ENCODE results near the gene PAPOLA. TPM values are rescaled to one million over a fixed set of nuclear protein-coding genes. Genes with fewer than 3 reads are reported as not detected.

The PAPOLA gene
- polyA plus RNA-seq, 2 of the 4 experiments (the other 2 are of a cell fraction), result 105 to 273 TPM

- no peak overlapping the region for H3K27ac ChIP-seq
- FAIRE-seq (no peak), DNase-seq (ENCODE audit: low read depth in 1 of 2, low spot score in 1 of 2) (no peak), ATAC-seq (no peak)
- TF ChIP-seq BHLHE40 (IDR thresholded peaks at IDR 0.05; ENCODE audit: low read depth, low read length) (no peak), GATA3 (IDR thresholded peaks at IDR 0.05; ENCODE audit: borderline replicate concordance) (no peak), FOSL2 (IDR thresholded peaks at IDR 0.05) (no peak), FOSL2 (CRISPR knock-in tag; IDR thresholded peaks at IDR 0.05) (no peak), HES2 (IDR thresholded peaks at IDR 0.05) (no peak), CBX8 (IDR thresholded peaks at IDR 0.05) (no peak), TP53 (CRISPR knock-in tag; IDR thresholded peaks at IDR 0.05) (no peak), USF2 (IDR thresholded peaks at IDR 0.05) (no peak), EHMT2 (IDR thresholded peaks at IDR 0.05; ENCODE audit: low read depth) (no peak), CBX2 (IDR thresholded peaks at IDR 0.05; ENCODE audit: borderline replicate concordance, low read depth) (no peak), MAZ (IDR thresholded peaks at IDR 0.05; ENCODE audit: borderline replicate concordance, low read depth, low read length) (no peak), HDAC2 (IDR thresholded peaks at IDR 0.05) (no peak), POLR2AphosphoS2 (conservative IDR thresholded peaks at IDR 0.05; ENCODE audit: low read length) (no peak), ZFP36 (IDR thresholded peaks at IDR 0.05; ENCODE audit: borderline replicate concordance, partially characterized antibody) (no peak), EP300 (IDR thresholded peaks at IDR 0.05) (no peak)
- H3K4me3 ChIP-seq, result no peak overlapping the region
- ChIA-PET POLR2A (no interaction called here), CTCF (interaction anchor here (2.1 to 4.0 kb wide), 5 partner anchors 8 to 171 kb away, joined by 5 to 30 read pairs (median 26); no protein-coding TSS in a partner anchor)
- H3K9me3 ChIP-seq, result no peaks in the 10 kb centered on the region
- H3K4me2 ChIP-seq, result no peak overlapping the region
- H3K4me1 ChIP-seq, result peaks cover 3% of the 10 kb centered on the region; the same call in 1 of the 3 replicates
Measured at GRCh38 chr14:96568621-96569020, 66.4 kb downstream of the PAPOLA start.

- CTCF ChIA-PET, result interaction anchor here (1.2 to 1.4 kb wide), 2 partner anchors 19 to 170 kb away, joined by 3 to 4 read pairs; no protein-coding TSS in a partner anchor
- 94% methylated on average over 4 of the region's 4 CpGs for WGBS (ENCODE audit: missing lambda C conversion rate)
- ATAC-seq, result no peak
- FAIRE-seq, result no peak
- DNase-seq (ENCODE audit: low read depth in 1 of 2, low spot score in 1 of 2), result no peak
- Histone ChIP-seq H3K4me2 (no peak overlapping the region), H3K9me3 (no peaks in the 10 kb centered on the region), H3K4me1 (no peaks in the 10 kb centered on the region), H3K4me3 (no peak overlapping the region), H3K27ac (no peak overlapping the region)
- TF ChIP-seq NFE2L2 (conservative IDR thresholded peaks at IDR 0.05; ENCODE audit: low read length), result no peak
- TF ChIP-seq RAD21 (conservative IDR thresholded peaks at IDR 0.05 in 1 of 2, IDR thresholded peaks at IDR 0.05 in 1 of 2), result no peak
- POLR2A ChIA-PET, result no interaction called here
Measured at GRCh38 chr14:96571311-96571710, 69.1 kb downstream of the PAPOLA start.

- 94% methylated on average over 5 of the region's 5 CpGs for WGBS (ENCODE audit: missing lambda C conversion rate)
Measured at GRCh38 chr14:96573473-96574100, 71.4 kb downstream of the PAPOLA start.

GRCh38 chr14:96574171-96574632 is 72.0 kb downstream of the PAPOLA start:
- Histone ChIP-seq H3K4me2 (no peak overlapping the region), H3K9me3 (no peaks in the 10 kb centered on the region), H3K27ac (no peak overlapping the region), H3K4me1 (no peaks in the 10 kb centered on the region), H3K4me3 (no peak overlapping the region)
- CTCF ChIA-PET, result interaction anchor here (1.0 to 1.8 kb wide), 2 partner anchors 9 to 167 kb away, joined by 3 to 6 read pairs; no protein-coding TSS in a partner anchor
- WGBS (ENCODE audit: missing lambda C conversion rate), result 91% methylated on average over 2 of the region's 2 CpGs
- DNase-seq (ENCODE audit: low read depth in 1 of 2, low spot score in 1 of 2) (no peak), ATAC-seq (no peak), FAIRE-seq (no peak)
- POLR2A ChIA-PET, result no interaction called here
- TF ChIP-seq RFX5 (IDR thresholded peaks at IDR 0.05), result no peak
- TF ChIP-seq MAZ (IDR thresholded peaks at IDR 0.05; ENCODE audit: borderline replicate concordance, low read depth, low read length), result no peak
- no peak for TF ChIP-seq FOXS1 (CRISPR knock-in tag; IDR thresholded peaks at IDR 0.05)
- no peak for TF ChIP-seq CBX8 (IDR thresholded peaks at IDR 0.05)
- no peak for TF ChIP-seq ELK1 (IDR thresholded peaks at IDR 0.05; ENCODE audit: low read depth, low read length)
- TF ChIP-seq CHD4 (IDR thresholded peaks at IDR 0.05; ENCODE audit: borderline replicate concordance), result no peak
- no peak for TF ChIP-seq RARB (CRISPR knock-in tag; IDR thresholded peaks at IDR 0.05)
- TF ChIP-seq PBX3 (IDR thresholded peaks at IDR 0.05), result no peak
- no peak for TF ChIP-seq BHLHE40 (IDR thresholded peaks at IDR 0.05; ENCODE audit: low read depth, low read length)
- no peak for TF ChIP-seq TP53 (CRISPR knock-in tag; IDR thresholded peaks at IDR 0.05)
- TF ChIP-seq HOXB5 (CRISPR knock-in tag; IDR thresholded peaks at IDR 0.05), result no peak

More at GRCh38 chr14:96573473-96574100, 71.4 kb downstream of the PAPOLA start:
- POLR2A ChIA-PET, result no interaction called here
- no peaks in the 10 kb centered on the region for H3K4me1 ChIP-seq
- H3K4me2 ChIP-seq, result no peak overlapping the region
- DNase-seq (ENCODE audit: low read depth in 1 of 2, low spot score in 1 of 2) (no peak), FAIRE-seq (no peak), ATAC-seq (no peak)
- CTCF ChIA-PET, result interaction anchor here (1.0 to 1.8 kb wide), 2 partner anchors 8 to 167 kb away, joined by 3 to 6 read pairs; no protein-coding TSS in a partner anchor
- H3K9me3 ChIP-seq, result no peaks in the 10 kb centered on the region
- no peak overlapping the region for H3K4me3 ChIP-seq
- H3K27ac ChIP-seq, result no peak overlapping the region
- TF ChIP-seq MAZ (IDR thresholded peaks at IDR 0.05; ENCODE audit: borderline replicate concordance, low read depth, low read length) (no peak), FOXS1 (CRISPR knock-in tag; IDR thresholded peaks at IDR 0.05) (no peak), RAD21 (conservative IDR thresholded peaks at IDR 0.05 in 1 of 2, IDR thresholded peaks at IDR 0.05 in 1 of 2) (no peak), SREBF2 (IDR thresholded peaks at IDR 0.05) (no peak), ZNF302 (CRISPR knock-in tag; IDR thresholded peaks at IDR 0.05) (no peak), FOSL2 (IDR thresholded peaks at IDR 0.05) (no peak), FOSL2 (CRISPR knock-in tag; IDR thresholded peaks at IDR 0.05) (no peak), POLR2AphosphoS2 (conservative IDR thresholded peaks at IDR 0.05; ENCODE audit: low read length) (no peak)
